ENCODE results near the gene RHBG. TPM values are rescaled to one million over a fixed set of nuclear protein-coding genes. Genes with fewer than 3 reads are reported as not detected.

RHBG gene
- polyA plus RNA-seq, 1 donor from 2014 or later = not detected

- Histone ChIP-seq H3K4me2 (ENCODE audit: low read length) (no peak overlapping the region), H3K9me2 (ENCODE audit: insufficient read depth, low read length) (no peaks in the 10 kb centered on the region), H3K9ac (ENCODE audit: low read length) (no peak overlapping the region), H4K20me1 (ENCODE audit: insufficient read depth) (no peaks in the 10 kb centered on the region), H3F3A (ENCODE audit: insufficient read depth, low read length, poor library complexity, severe bottlenecking) (no peaks in the 10 kb centered on the region), H3K27ac (ENCODE audit: low read length) (no peak overlapping the region), H3K4me3 (ENCODE audit: low read length) (no peak overlapping the region), H3K36me3 (ENCODE audit: insufficient read depth, low read length) (no peaks in the 10 kb centered on the region), H2AFZ (ENCODE audit: low read depth, low read length) (no peak overlapping the region), H3K9me3 (ENCODE audit: low read length) (no peaks in the 10 kb centered on the region), H3K27me3 (ENCODE audit: insufficient read depth, low read depth, low read length) (peaks cover 9% of the 10 kb centered on the region), H3K79me2 (replicated peaks; ENCODE audit: insufficient read depth, low read length) (no peaks in the 10 kb centered on the region)
- no peak for TF ChIP-seq POLR2AphosphoS5 (IDR thresholded peaks at IDR 0.05)
- TF ChIP-seq EP300 (conservative IDR thresholded peaks at IDR 0.05; ENCODE audit: poor library complexity, severe bottlenecking) = no peak
- no peak for TF ChIP-seq REST (IDR thresholded peaks at IDR 0.05; ENCODE audit: borderline replicate concordance)
- TF ChIP-seq RAD21 (conservative IDR thresholded peaks at IDR 0.05) = no peak
- no peak for TF ChIP-seq EZH2 (IDR thresholded peaks at IDR 0.05; ENCODE audit: borderline replicate concordance, insufficient read depth, low read length, poor library complexity, severe bottlenecking)
- TF ChIP-seq TAF1 (IDR thresholded peaks at IDR 0.05; ENCODE audit: low read depth) = no peak
- TF ChIP-seq CTCF (IDR thresholded peaks at IDR 0.05; ENCODE audit: poor library complexity, severe bottlenecking) = no peak
- no peak for TF ChIP-seq MXI1 (conservative IDR thresholded peaks at IDR 0.05; ENCODE audit: poor library complexity, severe bottlenecking)
- no peak for TF ChIP-seq SMC3 (conservative IDR thresholded peaks at IDR 0.05; ENCODE audit: poor library complexity)
Observed at GRCh38 chr1:156376958-156377919, 8.2 kb downstream of the RHBG start.

- Histone ChIP-seq H3K27ac (ENCODE audit: low read length) (no peak overlapping the region), H3K9ac (ENCODE audit: low read length) (no peak overlapping the region), H4K20me1 (ENCODE audit: insufficient read depth) (no peaks in the 10 kb centered on the region), H3K36me3 (ENCODE audit: insufficient read depth, low read length) (no peaks in the 10 kb centered on the region), H3K27me3 (ENCODE audit: insufficient read depth, low read depth, low read length) (peaks cover 5% of the 10 kb centered on the region), H3K4me2 (ENCODE audit: low read length) (no peak overlapping the region), H3K4me3 (ENCODE audit: low read length) (no peak overlapping the region), H3K9me3 (ENCODE audit: low read length) (no peaks in the 10 kb centered on the region), H3K79me2 (replicated peaks; ENCODE audit: insufficient read depth, low read length) (no peaks in the 10 kb centered on the region), H3K9me2 (ENCODE audit: insufficient read depth, low read length) (no peaks in the 10 kb centered on the region), H3F3A (ENCODE audit: insufficient read depth, low read length, poor library complexity, severe bottlenecking) (no peaks in the 10 kb centered on the region), H2AFZ (ENCODE audit: low read depth, low read length) (no peak overlapping the region)
- TF ChIP-seq MXI1 (conservative IDR thresholded peaks at IDR 0.05; ENCODE audit: poor library complexity, severe bottlenecking) = no peak
- no peak for TF ChIP-seq CTCF (IDR thresholded peaks at IDR 0.05; ENCODE audit: poor library complexity, severe bottlenecking)
- TF ChIP-seq SMC3 (conservative IDR thresholded peaks at IDR 0.05; ENCODE audit: poor library complexity) = no peak
- TF ChIP-seq EZH2 (IDR thresholded peaks at IDR 0.05; ENCODE audit: borderline replicate concordance, insufficient read depth, low read length, poor library complexity, severe bottlenecking) = no peak
- TF ChIP-seq POLR2AphosphoS5 (IDR thresholded peaks at IDR 0.05) = no peak
- no peak for TF ChIP-seq RAD21 (conservative IDR thresholded peaks at IDR 0.05)
- no peak for TF ChIP-seq REST (IDR thresholded peaks at IDR 0.05; ENCODE audit: borderline replicate concordance)
- TF ChIP-seq TAF1 (IDR thresholded peaks at IDR 0.05; ENCODE audit: low read depth) = no peak
- TF ChIP-seq EP300 (conservative IDR thresholded peaks at IDR 0.05; ENCODE audit: poor library complexity, severe bottlenecking) = no peak
Observed at GRCh38 chr1:156378557-156378956, 9.5 kb downstream of the RHBG start.

Data from neural cell (in vitro differentiated cells).